Erythroblast (primary cell): ENCODE data around the gene EPHA2.

ENCODE experiments used
- GATA1 ChIP-seq: IDR thresholded peaks from 2 replicates; pipeline ENCODE4 v1.6.1; 2011; ENCODE audit warnings: low read depth, mild to moderate bottlenecking, control low read depth, low read length, moderate library complexity
- POLR2A ChIP-seq: IDR thresholded peaks from 2 replicates; pipeline ENCODE4 v1.6.1; 2011; ENCODE audit warnings: mild to moderate bottlenecking, low read length

DNA sequence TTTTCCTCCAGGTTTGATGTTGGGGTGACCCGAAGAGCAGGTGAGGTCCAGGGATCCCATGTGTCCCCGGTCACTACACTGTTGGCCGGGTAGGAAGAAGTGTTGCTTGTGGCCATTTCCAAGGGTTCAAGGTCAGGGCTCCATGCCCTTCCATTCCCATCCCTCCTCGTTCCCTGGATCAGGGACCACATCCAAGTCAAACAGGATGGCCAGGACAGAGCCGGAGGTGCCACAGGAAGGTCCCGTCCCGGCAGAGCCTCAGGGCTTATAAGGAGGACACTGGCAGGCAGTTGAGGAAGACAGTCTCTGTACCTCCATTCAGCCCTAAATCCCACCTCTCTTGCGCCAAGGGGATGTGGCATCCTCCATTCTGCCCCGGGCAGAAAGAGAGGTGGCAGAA lies 60.4 kb downstream of the EPHA2 start:
- TF ChIP-seq POLR2A (no peak), GATA1 (no peak)
